GM10266 (cell line): Measurements from ENCODE around the gene PIK3C2B.
A peak's percentile ranks its signal among the peaks of the same experiment; 100 is the strongest.
"Not testable (repeated sequence)": the region's sequence is repeated elsewhere in the genome, so short reads cannot be mapped to it uniquely, and the experiment has no call there.

ENCODE experiments used
- DNase-seq: peaks from one replicate; pipeline ENCODE4 v3.0.0; 2012; ENCODE audit errors: extremely low spot score
- TF ChIP-seq, protein P1 (sequence below): IDR thresholded peaks from 2 replicates; pipeline ENCODE4 v1.5.1; 2012; ENCODE audit warnings: mild to moderate bottlenecking, low read depth; ENCODE audit not compliant: control insufficient read depth, insufficient read depth; ENCODE audit errors: missing control alignments

PIK3C2B gene

DNA sequence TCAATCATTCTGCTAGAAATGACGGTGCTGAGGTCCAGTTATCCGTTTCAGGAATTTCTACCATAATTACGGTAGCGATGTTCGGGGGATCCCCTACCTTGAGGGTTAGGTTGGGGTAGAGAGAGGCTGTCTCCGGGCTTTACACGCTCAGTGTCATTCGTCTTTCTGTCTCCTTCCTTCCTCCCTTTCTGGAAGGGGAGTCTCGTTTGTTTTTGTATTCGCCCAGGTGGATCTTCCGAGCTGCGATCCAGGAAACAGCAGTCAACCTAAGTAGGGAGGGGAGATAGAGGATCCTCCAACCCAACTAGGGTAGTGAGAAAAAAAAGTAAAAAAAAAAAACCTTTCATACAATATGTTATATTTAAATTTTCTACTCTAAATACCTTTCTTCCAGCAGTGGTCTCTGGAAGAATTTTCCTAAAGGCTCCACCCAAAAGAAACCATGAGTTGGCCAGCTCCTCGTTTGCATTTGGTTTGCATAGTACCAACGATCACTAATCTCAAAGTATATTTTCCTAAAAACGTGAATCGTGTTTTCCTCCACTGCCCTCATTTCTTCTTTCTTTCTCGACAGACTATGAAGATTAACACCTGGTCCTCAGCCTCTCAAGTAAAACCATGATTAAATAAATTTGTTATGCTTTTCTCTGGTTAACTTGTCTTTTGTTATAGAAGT, 611 bp upstream of the PIK3C2B start:
- DNase-seq = peak; percentile 62
- TF ChIP-seq, protein P1, sequence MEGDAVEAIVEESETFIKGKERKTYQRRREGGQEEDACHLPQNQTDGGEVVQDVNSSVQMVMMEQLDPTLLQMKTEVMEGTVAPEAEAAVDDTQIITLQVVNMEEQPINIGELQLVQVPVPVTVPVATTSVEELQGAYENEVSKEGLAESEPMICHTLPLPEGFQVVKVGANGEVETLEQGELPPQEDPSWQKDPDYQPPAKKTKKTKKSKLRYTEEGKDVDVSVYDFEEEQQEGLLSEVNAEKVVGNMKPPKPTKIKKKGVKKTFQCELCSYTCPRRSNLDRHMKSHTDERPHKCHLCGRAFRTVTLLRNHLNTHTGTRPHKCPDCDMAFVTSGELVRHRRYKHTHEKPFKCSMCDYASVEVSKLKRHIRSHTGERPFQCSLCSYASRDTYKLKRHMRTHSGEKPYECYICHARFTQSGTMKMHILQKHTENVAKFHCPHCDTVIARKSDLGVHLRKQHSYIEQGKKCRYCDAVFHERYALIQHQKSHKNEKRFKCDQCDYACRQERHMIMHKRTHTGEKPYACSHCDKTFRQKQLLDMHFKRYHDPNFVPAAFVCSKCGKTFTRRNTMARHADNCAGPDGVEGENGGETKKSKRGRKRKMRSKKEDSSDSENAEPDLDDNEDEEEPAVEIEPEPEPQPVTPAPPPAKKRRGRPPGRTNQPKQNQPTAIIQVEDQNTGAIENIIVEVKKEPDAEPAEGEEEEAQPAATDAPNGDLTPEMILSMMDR = no peak

GRCh38 chr1:204493984-204494280, 673 bp downstream of the PIK3C2B start:
- TF ChIP-seq, protein P1 = no peak
- peak; percentile 53 for DNase-seq

DNA sequence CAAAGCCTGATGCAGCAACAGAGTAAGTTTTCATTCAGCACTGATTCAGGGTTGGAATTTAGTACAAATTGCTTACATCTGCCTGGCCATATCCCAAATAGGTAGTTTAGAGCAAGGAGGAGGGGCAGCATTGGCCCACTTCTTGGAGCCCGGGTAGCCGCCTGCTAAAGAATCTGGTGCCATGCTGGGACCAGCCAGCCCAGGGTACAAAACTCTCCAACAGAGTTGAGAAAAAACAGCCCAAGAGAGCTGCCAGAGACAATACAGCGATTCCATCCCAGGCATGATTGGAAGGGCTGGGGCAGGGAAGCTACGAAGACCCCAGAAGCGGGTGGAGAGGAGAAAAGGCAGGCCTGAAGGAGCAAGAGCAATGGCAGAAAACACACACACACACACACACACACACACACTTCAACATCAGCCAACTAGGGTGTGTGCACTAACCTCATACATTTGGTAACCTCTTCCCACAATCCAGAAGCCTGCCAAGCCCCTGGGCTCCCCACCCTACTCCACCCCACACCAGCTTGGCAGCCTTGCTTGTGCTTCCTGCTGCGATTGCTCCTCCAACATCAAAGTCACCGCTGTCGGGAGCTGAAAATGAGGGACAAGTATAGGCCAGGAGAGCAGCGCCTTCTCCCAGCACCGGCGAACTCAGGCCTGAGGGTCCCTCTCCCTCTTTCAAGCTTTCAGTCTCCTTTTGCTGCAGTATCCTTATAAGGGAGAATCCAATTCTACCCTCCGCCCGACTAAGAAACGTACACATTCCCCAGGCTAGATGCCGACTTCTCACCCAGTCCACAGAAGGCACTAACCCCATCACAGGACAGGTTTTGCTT, 1.2 kb downstream of the PIK3C2B start:
- no peak for DNase-seq
- TF ChIP-seq, protein P1 = no peak

- TF ChIP-seq, protein P1 = no peak
- DNase-seq = no peak
These were observed 3.0 kb downstream of the PIK3C2B start for GRCh38 chr1:204491655-204492054.

GRCh38 chr1:204487256-204487615, 7.4 kb downstream of the PIK3C2B start:
- DNase-seq = no peak
- TF ChIP-seq, protein P1 = no peak

DNA sequence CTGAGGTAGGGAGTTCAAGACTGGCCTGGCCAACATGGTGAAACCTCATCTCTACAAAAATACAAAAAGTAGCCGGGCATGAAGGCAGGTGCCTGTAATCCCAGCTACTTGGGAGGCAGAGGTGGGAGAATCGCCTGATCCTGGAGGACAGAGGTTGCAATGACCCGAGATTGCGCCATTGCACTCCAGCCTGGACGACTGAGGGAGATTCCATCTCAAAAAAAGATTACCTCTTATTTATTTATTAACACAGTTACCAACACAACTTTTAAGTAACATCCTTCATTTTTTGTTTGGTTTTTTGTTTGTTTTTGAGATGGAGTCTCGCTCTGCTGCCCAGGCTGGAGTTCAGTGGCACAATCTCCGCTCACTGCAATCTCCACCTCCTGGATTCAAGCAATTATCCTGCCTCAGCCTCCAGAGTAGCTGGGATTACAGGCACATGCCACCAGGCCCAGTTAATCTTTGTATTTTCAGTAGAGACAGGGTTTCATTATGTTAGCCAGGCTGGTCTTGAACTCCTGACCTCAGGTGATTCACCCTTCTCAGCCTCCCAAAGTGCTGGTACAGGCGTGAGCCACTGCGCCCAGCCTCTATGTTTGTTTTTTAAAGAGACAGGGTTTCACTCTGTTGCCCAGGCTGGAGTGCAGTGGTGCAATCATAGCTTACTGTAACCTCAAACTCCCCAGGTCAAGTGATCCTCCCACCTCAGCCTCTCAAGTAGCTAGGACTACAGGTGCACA, 7.9 kb downstream of the PIK3C2B start:
- not testable (repeated sequence) for DNase-seq

- DNase-seq = no peak
- TF ChIP-seq, protein P1 = no peak
These were observed 10.8 kb downstream of the PIK3C2B start for GRCh38 chr1:204483791-204484190.
